DLD1 (cell line): ENCODE data around the gene HPS6.

ENCODE experiments used
- in situ Hi-C: cut with HindIII; loops from 2 replicates; pipeline ENCODE4 v1.10.0; 2017; ENCODE audit warnings: low sequenced_read_pairs

Gene HPS6

DNA sequence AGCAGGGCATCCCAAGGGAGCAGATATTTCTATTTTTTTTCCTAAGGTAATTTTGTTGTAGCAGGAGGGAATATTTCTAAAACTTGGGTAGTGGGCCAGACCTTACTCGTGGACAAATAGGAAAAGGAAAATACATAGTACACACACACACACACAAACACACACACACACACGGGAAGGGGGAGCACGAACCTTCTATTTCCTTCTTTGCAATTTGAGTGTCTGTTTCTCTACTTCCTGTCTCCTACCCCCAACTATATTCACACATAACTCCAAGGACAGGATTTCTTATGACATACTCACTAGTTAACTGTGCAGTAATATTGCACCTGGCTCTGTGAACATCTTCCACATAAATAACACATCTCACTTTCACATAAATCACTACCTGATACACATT, 50.6 kb downstream of the HPS6 start:
- in situ Hi-C loops: no loop called here

DNA sequence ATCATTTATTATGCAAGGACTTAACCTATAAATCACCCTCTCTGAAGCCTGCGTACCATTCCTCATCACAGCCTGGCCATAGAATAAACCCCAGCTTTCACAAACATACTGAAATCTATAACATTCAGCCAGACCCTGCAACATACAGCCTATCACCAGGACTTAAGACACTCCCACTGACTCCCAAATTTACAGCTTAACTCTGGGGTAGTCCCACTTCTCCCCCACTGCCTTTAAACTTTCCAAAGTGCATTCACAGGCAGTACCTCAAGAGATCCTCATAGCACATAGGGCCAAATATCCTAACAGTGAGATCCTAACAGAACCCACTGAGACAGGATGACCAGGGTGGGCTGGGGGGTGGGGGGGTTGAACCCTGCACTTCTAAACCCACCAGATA, 51.5 kb downstream of the HPS6 start:
- in situ Hi-C loops: no loop called here
